GM18951 (cell line): ENCODE data around the gene TRIB2.

Experiments used
- POLR2A ChIP-seq: IDR thresholded peaks from 4 replicates; pipeline ENCODE4 v1.6.1; 2011; ENCODE audit warnings: mild to moderate bottlenecking; ENCODE audit not compliant: insufficient read length, insufficient read depth; ENCODE audit errors: extremely low read depth
- in situ Hi-C: fragments of 300-500 bp; cut with MboI; formaldehyde crosslinking; loops from one replicate; pipeline ENCODE4 v1.12.0; 2022; ENCODE audit warnings: low sequenced_read_pairs, mixed read lengths, inconsistent platforms; ENCODE audit not compliant: unreplicated experiment

Gene TRIB2

GRCh38 chr2:12773586-12774394 lies 57.1 kb downstream of the TRIB2 start:
- no peak for TF ChIP-seq POLR2A
- in situ Hi-C loops = no loop called here

DNA sequence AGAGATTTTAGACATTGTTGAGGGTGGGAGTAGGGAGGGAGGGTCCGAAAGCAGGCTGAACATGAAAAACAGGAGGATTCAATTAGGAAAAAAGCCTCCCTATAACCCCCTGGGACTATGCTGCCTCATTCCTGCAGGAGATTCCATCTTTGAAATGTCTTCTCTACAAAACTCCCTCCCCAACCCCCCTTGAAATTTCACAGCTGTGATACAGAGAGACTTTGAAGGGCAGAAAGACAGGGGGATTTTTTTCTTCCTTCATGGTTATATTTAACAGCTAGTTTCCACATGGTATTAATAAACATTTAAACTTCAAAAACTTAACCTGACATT lies 57.6 kb downstream of the TRIB2 start:
- TF ChIP-seq POLR2A = no peak
- in situ Hi-C loops = no loop called here

GRCh38 chr2:12776521-12776961 lies 59.8 kb downstream of the TRIB2 start:
- in situ Hi-C loops = no loop called here

DNA sequence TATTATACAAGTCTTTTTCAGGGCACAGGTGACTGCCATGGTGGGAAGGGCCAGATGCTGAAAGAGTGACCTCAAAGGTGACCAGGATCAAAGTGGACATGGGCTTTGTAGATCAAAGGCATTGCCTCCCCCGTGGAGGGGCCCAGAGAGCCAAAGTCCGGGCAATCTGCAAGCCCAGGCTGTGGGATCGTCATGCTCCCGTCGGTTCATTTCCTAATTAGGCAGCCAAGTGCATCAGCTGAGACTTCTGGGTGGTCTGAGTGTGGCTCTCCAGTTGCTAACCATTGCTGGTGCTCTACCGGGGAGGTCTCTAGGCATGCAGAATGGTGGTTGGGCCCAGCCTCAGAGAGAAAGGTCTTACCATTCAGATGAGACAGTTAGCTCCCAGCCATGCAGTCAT lies 61.6 kb downstream of the TRIB2 start:
- no peak for TF ChIP-seq POLR2A
- in situ Hi-C loops = no loop called here

More at GRCh38 chr2:12776521-12776961, 59.8 kb downstream of the TRIB2 start:
- no peak for TF ChIP-seq POLR2A

DNA sequence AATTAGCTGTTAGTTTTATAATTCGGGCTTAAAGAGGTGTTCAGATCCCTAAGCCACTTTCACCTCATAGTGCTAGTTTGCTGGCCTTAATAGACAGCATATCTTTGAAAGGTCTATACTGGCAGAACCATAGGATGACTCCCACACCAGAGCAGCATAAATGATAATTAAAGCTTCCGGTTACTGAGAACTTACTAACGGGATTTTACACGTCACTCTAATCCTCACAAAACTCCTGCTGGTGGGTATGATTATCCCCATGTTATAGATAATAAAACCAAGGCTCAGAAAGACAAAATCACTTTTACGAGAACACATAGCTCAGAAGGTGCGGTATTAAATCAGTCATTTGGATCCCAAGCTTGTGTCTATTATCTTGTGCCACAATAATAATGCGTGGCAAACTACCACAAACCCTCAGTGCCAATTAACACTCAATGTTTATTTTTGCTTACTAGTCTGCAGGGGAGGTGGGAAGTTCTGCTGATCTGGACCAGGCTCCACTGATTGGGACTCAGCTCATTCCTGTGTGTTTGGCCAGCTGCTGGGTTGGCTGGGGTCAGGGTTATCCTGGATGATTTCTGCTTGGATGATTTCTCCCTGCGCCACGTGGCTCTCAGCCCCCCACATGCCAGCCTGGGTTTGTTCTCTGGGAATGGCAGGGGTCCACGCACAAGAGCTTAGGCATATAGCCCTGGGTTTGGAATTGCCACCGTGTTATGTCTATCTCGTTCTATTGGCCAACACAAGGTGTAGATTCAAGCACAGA lies 62.3 kb downstream of the TRIB2 start:
- in situ Hi-C loops = no loop called here
- TF ChIP-seq POLR2A = no peak

DNA sequence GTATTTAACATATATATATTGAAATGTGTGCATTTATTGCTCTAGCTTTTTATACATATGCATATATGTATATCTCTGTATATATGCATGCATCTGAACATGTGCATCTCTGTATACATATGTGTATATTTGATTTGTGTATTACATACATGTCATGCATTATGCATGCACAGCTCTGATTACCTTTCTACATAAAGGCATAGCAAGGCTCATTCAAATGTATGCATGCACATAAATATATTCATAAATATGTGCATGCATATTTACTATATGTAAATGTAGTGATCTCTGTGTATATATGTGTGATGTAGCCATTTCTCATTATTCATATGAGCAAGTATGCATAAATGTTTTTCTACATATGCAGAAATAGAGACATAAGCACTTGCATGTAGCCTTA lies 64.6 kb downstream of the TRIB2 start:
- in situ Hi-C loops = no loop called here
- no peak for TF ChIP-seq POLR2A

GRCh38 chr2:12787891-12788801 lies 71.4 kb downstream of the TRIB2 start:
- in situ Hi-C loops = no loop called here
- TF ChIP-seq POLR2A = no peak

- in situ Hi-C loops = no loop called here
- TF ChIP-seq POLR2A = no peak
Observed at GRCh38 chr2:12791906-12792305, 75.2 kb downstream of the TRIB2 start.
